K562 (cell line): ENCODE measurements around the gene SLC12A9. TPM values are rescaled to one million over a fixed set of nuclear protein-coding genes. Genes with fewer than 3 reads are reported as not detected.

ENCODE experiments used
- ELK3 ChIP-seq: fragments of 450-650 bp; formaldehyde crosslinking; IDR thresholded peaks from 2 replicates; pipeline ENCODE4 v1.4.0; 2020; ENCODE audit warnings: mild to moderate bottlenecking
- FOXK2 ChIP-seq, 2 experiments: fragments of 450-650 bp; IDR thresholded peaks in 1 of 2; conservative IDR thresholded peaks in 1 of 2; 2 replicates each; pipeline ENCODE4 v1.6.1; 2016; ENCODE audit warnings: low read depth in 2 of 2, mild to moderate bottlenecking in 1 of 2
- GABPB2 ChIP-seq: fragments of 250-450 bp; sonication (Bioruptor Pico); conservative IDR thresholded peaks from 2 replicates; pipeline ENCODE4 v1.5.1; 2021; ENCODE audit warnings: mild to moderate bottlenecking
- HDAC1 ChIP-seq, 2 experiments: fragments of 450-650 bp; IDR thresholded peaks; 2 replicates each; pipeline ENCODE4 v1.6.1; 2016 to 2017; ENCODE audit warnings: inconsistent platforms in 1 of 2, mild to moderate bottlenecking in 1 of 2, moderate library complexity in 1 of 2
- L3MBTL2 ChIP-seq: fragments of 450-650 bp; IDR thresholded peaks from 2 replicates; pipeline ENCODE4 v1.6.1; 2016; ENCODE audit warnings: mild to moderate bottlenecking, moderate library complexity
- MXI1 ChIP-seq: IDR thresholded peaks from 2 replicates; pipeline ENCODE4 v1.6.1; 2011; ENCODE audit warnings: low read depth, mild to moderate bottlenecking, improper control_type of control experiment, low read length
- PHF20 ChIP-seq: fragments of 450-650 bp; IDR thresholded peaks from 2 replicates; pipeline ENCODE4 v1.6.1; 2018; ENCODE audit not compliant: partially characterized antibody
- PHTF2 ChIP-seq: fragments of 250-450 bp; sonication (Bioruptor Pico); IDR thresholded peaks from 2 replicates; pipeline ENCODE4 v1.5.0; 2021; ENCODE audit warnings: mild to moderate bottlenecking
- PRDM10 ChIP-seq: fragments of 450-650 bp; IDR thresholded peaks from 2 replicates; pipeline ENCODE4 v1.6.1; 2018; ENCODE audit not compliant: partially characterized antibody
- SPI1 ChIP-seq: IDR thresholded peaks from 2 replicates; pipeline ENCODE4 v1.6.1; 2011; ENCODE audit warnings: low read depth, low read length, control low read depth, borderline replicate concordance
- TEAD4 ChIP-seq, 2 experiments: sonication (generic) in 1 of 2; formaldehyde crosslinking in 1 of 2; IDR thresholded peaks; 2 replicates each; pipeline versions ENCODE4 v1.6.1 to v1.8.0; 2012 to 2022; ENCODE audit warnings: borderline replicate concordance in 1 of 2, inconsistent platforms in 1 of 2, low read length in 1 of 2, mild to moderate bottlenecking in 1 of 2, missing genetic modification reagents in 1 of 2
- ZBTB5 ChIP-seq: fragments of 450-650 bp; IDR thresholded peaks from 2 replicates; pipeline ENCODE4 v1.6.1; 2017; ENCODE audit warnings: antibody characterized with exemption
- ZBTB8A ChIP-seq: fragments of 450-650 bp; IDR thresholded peaks from 2 replicates; pipeline ENCODE4 v1.6.1; 2018; ENCODE audit warnings: mild to moderate bottlenecking, moderate library complexity; ENCODE audit not compliant: partially characterized antibody
- ZNF354B ChIP-seq: fragments of 250-450 bp; sonication (Bioruptor Pico); IDR thresholded peaks from 2 replicates; pipeline ENCODE4 v1.4.0; 2020
- ZNF518B ChIP-seq: fragments of 250-450 bp; sonication (Bioruptor Pico); IDR thresholded peaks from 2 replicates; pipeline ENCODE4 v1.5.0; 2021; ENCODE audit warnings: mild to moderate bottlenecking, moderate library complexity
- ZNF717 ChIP-seq: fragments of 250-450 bp; sonication (Bioruptor Pico); IDR thresholded peaks from 2 replicates; pipeline ENCODE4 v1.5.0; 2021
- ZZZ3 ChIP-seq: fragments of 450-650 bp; IDR thresholded peaks from 2 replicates; pipeline ENCODE4 v1.6.1; 2016; ENCODE audit warnings: antibody characterized with exemption, mild to moderate bottlenecking, moderate library complexity
- polyA plus RNA-seq, 8 experiments: library from polyadenylated mRNA; depleted of rRNA in 4 of 8; stranded (reverse) in 5 of 8; unstranded in 3 of 8; fragments of >200 nt; fragmentation: Nextera tagmentation in 2 of 8; fragmentation: Illumina TruSeq in 1 of 8; extraction: Ambion mirVana in 2 of 8; extraction: Trizol in 1 of 8; gene quantifications; 2 replicates each; pipeline versions ENCODE4 v1.2.1 to v1.2.3, GENCODE V29; 2011 to 2014; ENCODE audit warnings: inconsistent platforms in 1 of 8, missing spikeins in 1 of 8
- total RNA-seq, 7 experiments: library from RNA; depleted of rRNA in 6 of 7; stranded (reverse); fragments of >200 nt in 6 of 7; fragmentation: Illumina TruSeq in 2 of 7; extraction: Trizol in 2 of 7; gene quantifications; 2 replicates each; pipeline versions ENCODE4 v1.2.1 to v1.2.3, GENCODE V29; 2011 to 2021; ENCODE audit warnings: low replicate concordance in 1 of 7

SLC12A9 gene
- total and polyA plus RNA-seq, 9 of the 15 experiments (the other 6 are each of a cell fraction or from before 2014, with no cell fraction given) = 0.06 to 20.2 (median 10.7) TPM

- TF ChIP-seq FOXK2 (conservative IDR thresholded peaks at IDR 0.05 in 1 of 2, IDR thresholded peaks at IDR 0.05 in 1 of 2; ENCODE audit: low read depth in 2 of 2) (peak in 1 of 2 experiments; percentile 69; a peak in 2 of 4 replicates), MXI1 (peak; percentile 98), ZNF354B (CRISPR knock-in tag) (no peak; the same call in 1 of the 2 replicates), SPI1 (no peak), ZNF717 (no peak), GABPB2 (no peak), ZNF518B (CRISPR knock-in tag) (no peak), ELK3 (no peak), HDAC1 (IDR thresholded peaks at IDR 0.05) (peak; percentile 95 to 100), TEAD4 (IDR thresholded peaks at IDR 0.05; ENCODE audit: low read length) (no peak), TEAD4 (CRISPR knock-in tag; IDR thresholded peaks at IDR 0.05; ENCODE audit: borderline replicate concordance) (no peak), ZBTB8A (no peak), L3MBTL2 (peak; percentile 94), ZBTB5 (no peak), PHF20 (no peak), PRDM10 (no peak), ZZZ3 (no peak), PHTF2 (no peak)
Measured at GRCh38 chr7:100852048-100852872, at the start of gene SLC12A9 (continued).
